ENCODE measurements around the gene RBL1.

DNA sequence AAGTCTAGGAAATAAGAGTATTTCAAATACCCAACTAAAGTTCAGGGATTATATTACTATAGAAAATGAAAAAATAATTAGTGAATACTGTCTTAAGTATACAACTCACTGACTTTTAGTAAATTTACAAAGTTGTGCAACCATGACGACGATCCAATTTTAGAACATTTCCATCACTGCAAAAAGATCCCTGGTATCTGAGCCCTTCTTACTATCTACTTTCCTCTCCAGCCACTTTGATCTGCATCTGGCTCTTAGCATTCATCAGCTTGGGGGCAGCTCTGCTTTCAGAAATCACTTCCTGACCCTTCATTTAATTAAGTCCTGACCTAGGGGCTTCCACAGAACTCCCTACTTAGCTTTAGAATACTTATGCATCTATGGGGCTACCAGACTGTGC is 38.2 kb upstream of the RBL1 start:
- TF ChIP-seq POLR2A (IDR thresholded peaks at IDR 0.05; ENCODE audit: low read depth, low read length) (no peak), POU2F2 (IDR thresholded peaks at IDR 0.05; ENCODE audit: low read depth, low read length) (no peak), POLR2AphosphoS5 (IDR thresholded peaks at IDR 0.05; ENCODE audit: low read depth, low read length) (no peak), TAF1 (IDR thresholded peaks at IDR 0.05; ENCODE audit: low read depth, low read length) (no peak), SPI1 (IDR thresholded peaks at IDR 0.05; ENCODE audit: low read depth, low read length) (no peak)

All from GM12891 (cell line).